ENCODE results near the gene KCP.

DNA sequence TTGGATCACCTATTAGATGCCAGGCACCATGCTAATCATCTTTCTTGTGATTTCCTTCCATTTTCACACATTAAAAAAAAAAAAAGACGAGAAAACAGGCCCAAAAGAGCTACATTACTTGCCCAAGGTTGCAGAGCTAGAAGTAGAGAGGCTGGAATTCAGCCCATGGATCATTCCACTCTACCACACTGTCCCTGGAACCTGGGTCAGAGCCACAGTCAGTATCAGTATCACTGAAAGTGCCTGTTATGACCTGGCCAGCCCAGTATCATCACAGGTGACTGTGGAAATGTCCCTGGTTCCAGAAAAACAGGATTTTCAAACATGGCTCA is 83.6 kb downstream of the KCP start:
- TF ChIP-seq, protein P1, sequence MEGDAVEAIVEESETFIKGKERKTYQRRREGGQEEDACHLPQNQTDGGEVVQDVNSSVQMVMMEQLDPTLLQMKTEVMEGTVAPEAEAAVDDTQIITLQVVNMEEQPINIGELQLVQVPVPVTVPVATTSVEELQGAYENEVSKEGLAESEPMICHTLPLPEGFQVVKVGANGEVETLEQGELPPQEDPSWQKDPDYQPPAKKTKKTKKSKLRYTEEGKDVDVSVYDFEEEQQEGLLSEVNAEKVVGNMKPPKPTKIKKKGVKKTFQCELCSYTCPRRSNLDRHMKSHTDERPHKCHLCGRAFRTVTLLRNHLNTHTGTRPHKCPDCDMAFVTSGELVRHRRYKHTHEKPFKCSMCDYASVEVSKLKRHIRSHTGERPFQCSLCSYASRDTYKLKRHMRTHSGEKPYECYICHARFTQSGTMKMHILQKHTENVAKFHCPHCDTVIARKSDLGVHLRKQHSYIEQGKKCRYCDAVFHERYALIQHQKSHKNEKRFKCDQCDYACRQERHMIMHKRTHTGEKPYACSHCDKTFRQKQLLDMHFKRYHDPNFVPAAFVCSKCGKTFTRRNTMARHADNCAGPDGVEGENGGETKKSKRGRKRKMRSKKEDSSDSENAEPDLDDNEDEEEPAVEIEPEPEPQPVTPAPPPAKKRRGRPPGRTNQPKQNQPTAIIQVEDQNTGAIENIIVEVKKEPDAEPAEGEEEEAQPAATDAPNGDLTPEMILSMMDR (IDR thresholded peaks at IDR 0.05; ENCODE audit: low read depth, low read length) = no peak
- no peak for TF ChIP-seq EZH2phosphoT487 (IDR thresholded peaks at IDR 0.05; ENCODE audit: low read depth)

Measured in OCI-LY3 (cell line).